ENCODE measurements around the gene A1BG. TPM values are rescaled to one million over a fixed set of nuclear protein-coding genes. Genes with fewer than 3 reads are reported as not detected.
A peak's percentile ranks its signal among the peaks of the same experiment; 100 is the strongest.

The A1BG gene
- polyA plus RNA-seq, 2 of the 4 experiments (the other 2 are of a cell fraction), result 2.5 to 9.5 TPM

- TF ChIP-seq NR3C1 (IDR thresholded peaks at IDR 0.05) (no peak), SREBF2 (IDR thresholded peaks at IDR 0.05) (no peak)
- H3K4me3 ChIP-seq, result no peak overlapping the region
- POLR2A ChIA-PET, result interaction anchor here (2.7 to 3.4 kb wide), 2 partner anchors 9 to 14 kb away, joined by 20 to 43 read pairs; no protein-coding TSS in a partner anchor
- no peak overlapping the region for H3K27ac ChIP-seq
- no peak for DNase-seq (ENCODE audit: low read depth in 1 of 2, low spot score in 1 of 2)
- WGBS (ENCODE audit: missing lambda C conversion rate), result 90% methylated on average over 5 of the region's 5 CpGs
- no peak overlapping the region for H3K4me2 ChIP-seq
- peaks cover 2% of the 10 kb centered on the region; the same call in 1 of the 3 replicates for H3K9me3 ChIP-seq
- CTCF ChIA-PET, result interaction anchor here (0.6 to 2.0 kb wide), 4 partner anchors 9 to 155 kb away, joined by 3 to 10 read pairs (median 6); partner anchors contain the start of gene ZBTB45
- no peak for ATAC-seq
- no peak for FAIRE-seq
- peaks cover 7% of the 10 kb centered on the region; the same call in 1 of the 3 replicates for H3K4me1 ChIP-seq
Measured at GRCh38 chr19:58364146-58364545, 10.9 kb upstream of the A1BG start.

- WGBS (ENCODE audit: missing lambda C conversion rate), result 1% methylated on average over 35 of the region's 74 CpGs
- POLR2A ChIA-PET, result interaction anchor here (0.6 to 3.4 kb wide), 37 partner anchors 9 to 885 kb away, joined by 3 to 43 read pairs (median 6); partner anchors contain the start of genes A1BG, ERVK3-1, RPS5 and TRIM28
- FAIRE-seq, result peak; percentile 99
- ATAC-seq, result peak; percentile 89 to 95
- Histone ChIP-seq H3K4me2 (peak within 1 kb of the TSS; percentile 88), H3K4me1 (peaks cover 7% of the 10 kb centered on the region; the same call in 1 of the 3 replicates), H3K27ac (peak within 1 kb of the TSS; percentile 82 to 88), H3K4me3 (peak within 1 kb of the TSS; percentile 58), H3K9me3 (peaks cover 2% of the 10 kb centered on the region; the same call in 1 of the 3 replicates)
- CTCF ChIA-PET, result interaction anchor here (0.6 to 3.0 kb wide), 10 partner anchors 10 to 157 kb away, joined by 3 to 10 read pairs (median 4); partner anchors contain the start of genes A1BG and ZBTB45
- DNase-seq (ENCODE audit: low read depth in 1 of 2, low spot score in 1 of 2), result peak; percentile 99 to 100
- TF ChIP-seq RAD21 (conservative IDR thresholded peaks at IDR 0.05 in 1 of 2, IDR thresholded peaks at IDR 0.05 in 1 of 2) (no peak), PBX3 (IDR thresholded peaks at IDR 0.05) (peak; percentile 32; the same call in 1 of the 2 replicates), JUN (IDR thresholded peaks at IDR 0.05) (peak; percentile 87 to 97), POLR2AphosphoS2 (conservative IDR thresholded peaks at IDR 0.05; ENCODE audit: low read length) (no peak), BHLHE40 (IDR thresholded peaks at IDR 0.05; ENCODE audit: low read depth, low read length) (0 out of 2 replicates have a peak, but pooled peaks have one; percentile 46), CBX2 (IDR thresholded peaks at IDR 0.05; ENCODE audit: borderline replicate concordance, low read depth) (no peak), FOSL2 (IDR thresholded peaks at IDR 0.05) (no peak), FOSL2 (CRISPR knock-in tag; IDR thresholded peaks at IDR 0.05) (no peak), KDM5A (IDR thresholded peaks at IDR 0.05) (peak; percentile 70), MYC (IDR thresholded peaks at IDR 0.05; ENCODE audit: borderline replicate concordance, low read length) (peak; percentile 93), HOXB5 (CRISPR knock-in tag; IDR thresholded peaks at IDR 0.05) (0 out of 2 replicates have a peak, but pooled peaks have one; percentile 52), RFX5 (IDR thresholded peaks at IDR 0.05) (no peak), GATA3 (IDR thresholded peaks at IDR 0.05; ENCODE audit: borderline replicate concordance) (0 out of 2 replicates have a peak, but pooled peaks have one; percentile 34), EHF (CRISPR knock-in tag; IDR thresholded peaks at IDR 0.05) (no peak), EP300 (IDR thresholded peaks at IDR 0.05) (no peak), CHD4 (IDR thresholded peaks at IDR 0.05; ENCODE audit: borderline replicate concordance) (no peak), JUNB (IDR thresholded peaks at IDR 0.05) (no peak), RARB (CRISPR knock-in tag; IDR thresholded peaks at IDR 0.05) (no peak), REST (IDR thresholded peaks at IDR 0.05) (0 out of 2 replicates have a peak, but pooled peaks have one; percentile 19), HDAC2 (IDR thresholded peaks at IDR 0.05) (no peak), POLR2A (IDR thresholded peaks at IDR 0.05; ENCODE audit: low read length) (peak; percentile 63), ZNF302 (CRISPR knock-in tag; IDR thresholded peaks at IDR 0.05) (no peak), KDM1A (IDR thresholded peaks at IDR 0.05; ENCODE audit: low read depth) (no peak), HEYL (CRISPR knock-in tag; IDR thresholded peaks at IDR 0.05) (no peak)
- TF ChIP-seq, protein P1, sequence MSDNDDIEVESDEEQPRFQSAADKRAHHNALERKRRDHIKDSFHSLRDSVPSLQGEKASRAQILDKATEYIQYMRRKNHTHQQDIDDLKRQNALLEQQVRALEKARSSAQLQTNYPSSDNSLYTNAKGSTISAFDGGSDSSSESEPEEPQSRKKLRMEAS (IDR thresholded peaks at IDR 0.05), result peak; percentile 84
- TF ChIP-seq, protein P2, sequence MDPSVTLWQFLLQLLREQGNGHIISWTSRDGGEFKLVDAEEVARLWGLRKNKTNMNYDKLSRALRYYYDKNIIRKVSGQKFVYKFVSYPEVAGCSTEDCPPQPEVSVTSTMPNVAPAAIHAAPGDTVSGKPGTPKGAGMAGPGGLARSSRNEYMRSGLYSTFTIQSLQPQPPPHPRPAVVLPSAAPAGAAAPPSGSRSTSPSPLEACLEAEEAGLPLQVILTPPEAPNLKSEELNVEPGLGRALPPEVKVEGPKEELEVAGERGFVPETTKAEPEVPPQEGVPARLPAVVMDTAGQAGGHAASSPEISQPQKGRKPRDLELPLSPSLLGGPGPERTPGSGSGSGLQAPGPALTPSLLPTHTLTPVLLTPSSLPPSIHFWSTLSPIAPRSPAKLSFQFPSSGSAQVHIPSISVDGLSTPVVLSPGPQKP (IDR thresholded peaks at IDR 0.05; ENCODE audit: low read depth, low read length), result no peak
- TF ChIP-seq, protein P3, sequence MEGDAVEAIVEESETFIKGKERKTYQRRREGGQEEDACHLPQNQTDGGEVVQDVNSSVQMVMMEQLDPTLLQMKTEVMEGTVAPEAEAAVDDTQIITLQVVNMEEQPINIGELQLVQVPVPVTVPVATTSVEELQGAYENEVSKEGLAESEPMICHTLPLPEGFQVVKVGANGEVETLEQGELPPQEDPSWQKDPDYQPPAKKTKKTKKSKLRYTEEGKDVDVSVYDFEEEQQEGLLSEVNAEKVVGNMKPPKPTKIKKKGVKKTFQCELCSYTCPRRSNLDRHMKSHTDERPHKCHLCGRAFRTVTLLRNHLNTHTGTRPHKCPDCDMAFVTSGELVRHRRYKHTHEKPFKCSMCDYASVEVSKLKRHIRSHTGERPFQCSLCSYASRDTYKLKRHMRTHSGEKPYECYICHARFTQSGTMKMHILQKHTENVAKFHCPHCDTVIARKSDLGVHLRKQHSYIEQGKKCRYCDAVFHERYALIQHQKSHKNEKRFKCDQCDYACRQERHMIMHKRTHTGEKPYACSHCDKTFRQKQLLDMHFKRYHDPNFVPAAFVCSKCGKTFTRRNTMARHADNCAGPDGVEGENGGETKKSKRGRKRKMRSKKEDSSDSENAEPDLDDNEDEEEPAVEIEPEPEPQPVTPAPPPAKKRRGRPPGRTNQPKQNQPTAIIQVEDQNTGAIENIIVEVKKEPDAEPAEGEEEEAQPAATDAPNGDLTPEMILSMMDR (IDR thresholded peaks at IDR 0.05), result no peak
Measured at GRCh38 chr19:58362272-58362994, 9.1 kb upstream of the A1BG start, which contains the start of gene ZNF497. TSS of gene ZNF497 (minus strand) at chr19:58362751. CDS start at chr19:58357635, 5,116 bp downstream.
